Hematopoietic multipotent progenitor cell treated with erythropoietin and hydrocortisone succinate and interleukin-3 and kit ligand, for 6 days (in vitro differentiated cells): Measurements from ENCODE around the gene RSPH1.
A peak's percentile ranks its signal among the peaks of the same experiment; 100 is the strongest.

Experiments used
- DNase-seq: peaks from one replicate; pipeline ENCODE4 v3.0.0-alpha.2; 2015

The RSPH1 gene

GRCh38 chr21:42443181-42443785, 52.7 kb downstream of the RSPH1 start:
- no peak for DNase-seq

GRCh38 chr21:42441963-42442362, 54.1 kb downstream of the RSPH1 start:
- no peak for DNase-seq

GRCh38 chr21:42440187-42440792, 55.7 kb downstream of the RSPH1 start:
- DNase-seq = no peak

GRCh38 chr21:42439284-42440186, 56.5 kb downstream of the RSPH1 start:
- no peak for DNase-seq

- no peak for DNase-seq
These were observed 57.5 kb downstream of the RSPH1 start for GRCh38 chr21:42438316-42439205.

- DNase-seq = no peak
These were observed 58.2 kb downstream of the RSPH1 start for GRCh38 chr21:42437786-42438185.

GRCh38 chr21:42436914-42437313, 59.1 kb downstream of the RSPH1 start:
- no peak for DNase-seq

- no peak for DNase-seq
These were observed 60.2 kb downstream of the RSPH1 start for GRCh38 chr21:42435833-42436232.

GRCh38 chr21:42435401-42435800, 60.6 kb downstream of the RSPH1 start:
- no peak for DNase-seq

- DNase-seq = no peak
These were observed 61.1 kb downstream of the RSPH1 start for GRCh38 chr21:42434884-42435283.

- DNase-seq = peak; percentile 96
These were observed 62.0 kb downstream of the RSPH1 start for GRCh38 chr21:42433946-42434551.

GRCh38 chr21:42432695-42433094, 63.3 kb downstream of the RSPH1 start:
- no peak for DNase-seq

- no peak for DNase-seq
These were observed 64.8 kb downstream of the RSPH1 start for GRCh38 chr21:42431196-42431595.

- no peak for DNase-seq
These were observed 65.5 kb downstream of the RSPH1 start for GRCh38 chr21:42430521-42430920.

GRCh38 chr21:42429856-42430255, 66.2 kb downstream of the RSPH1 start:
- DNase-seq = no peak

GRCh38 chr21:42429021-42429420, 67.0 kb downstream of the RSPH1 start:
- no peak for DNase-seq

- no peak for DNase-seq
These were observed 68.1 kb downstream of the RSPH1 start for GRCh38 chr21:42427809-42428419.

- no peak for DNase-seq
These were observed 69.0 kb downstream of the RSPH1 start for GRCh38 chr21:42426876-42427480.

- no peak for DNase-seq
These were observed 69.6 kb downstream of the RSPH1 start for GRCh38 chr21:42426424-42426823.

GRCh38 chr21:42425591-42425990, 70.4 kb downstream of the RSPH1 start:
- no peak for DNase-seq

GRCh38 chr21:42424914-42425541, 71.0 kb downstream of the RSPH1 start:
- DNase-seq = peak; percentile 69
